COLO668 (cell line): Measurements from ENCODE around the gene ABHD6.
"Not testable (repeated sequence)": the region's sequence is repeated elsewhere in the genome, so short reads cannot be mapped to it uniquely, and the experiment has no call there.

Experiments used
- DNase-seq: peaks from one replicate; lab custom pipeline; 2025; ENCODE audit not compliant: unreplicated experiment; lab: John Stamatoyannopoulos, UW

The ABHD6 gene

GRCh38 chr3:58273362-58273761 is 35.8 kb downstream of the ABHD6 start:
- DNase-seq: not testable (repeated sequence)

DNA sequence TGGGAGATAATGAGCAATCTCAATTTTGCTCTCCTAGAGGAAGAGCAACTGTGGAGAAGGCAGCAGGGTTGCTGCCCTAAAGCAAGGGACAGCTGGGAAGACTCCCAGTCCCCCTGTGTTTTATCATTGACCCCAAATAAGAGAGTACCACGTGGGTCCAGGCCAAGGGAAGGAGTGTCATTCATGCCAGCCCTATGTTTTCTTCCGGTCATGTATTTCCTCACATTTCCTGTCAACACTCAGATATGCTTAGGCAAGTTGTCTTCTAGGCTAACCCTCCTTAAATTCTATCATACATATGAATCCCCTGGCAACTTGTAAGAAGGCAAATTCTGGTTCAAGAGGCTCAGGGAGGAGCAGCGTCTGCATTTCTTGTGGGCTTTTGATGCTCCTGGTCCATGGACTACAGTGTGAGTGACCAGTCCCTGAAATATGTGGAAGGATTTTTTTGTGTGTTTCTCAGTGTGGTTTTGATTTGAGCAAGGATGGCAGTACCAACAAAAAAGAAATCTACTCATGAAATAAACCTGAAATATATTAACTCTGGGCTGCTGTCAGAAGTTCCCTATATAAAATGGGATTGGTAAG is 36.5 kb downstream of the ABHD6 start:
- no peak for DNase-seq

GRCh38 chr3:58281069-58281468 is 43.5 kb downstream of the ABHD6 start:
- DNase-seq: no peak

GRCh38 chr3:58285334-58285733 is 47.7 kb downstream of the ABHD6 start:
- no peak for DNase-seq

GRCh38 chr3:58287354-58287753 is 49.8 kb downstream of the ABHD6 start:
- no peak for DNase-seq

DNA sequence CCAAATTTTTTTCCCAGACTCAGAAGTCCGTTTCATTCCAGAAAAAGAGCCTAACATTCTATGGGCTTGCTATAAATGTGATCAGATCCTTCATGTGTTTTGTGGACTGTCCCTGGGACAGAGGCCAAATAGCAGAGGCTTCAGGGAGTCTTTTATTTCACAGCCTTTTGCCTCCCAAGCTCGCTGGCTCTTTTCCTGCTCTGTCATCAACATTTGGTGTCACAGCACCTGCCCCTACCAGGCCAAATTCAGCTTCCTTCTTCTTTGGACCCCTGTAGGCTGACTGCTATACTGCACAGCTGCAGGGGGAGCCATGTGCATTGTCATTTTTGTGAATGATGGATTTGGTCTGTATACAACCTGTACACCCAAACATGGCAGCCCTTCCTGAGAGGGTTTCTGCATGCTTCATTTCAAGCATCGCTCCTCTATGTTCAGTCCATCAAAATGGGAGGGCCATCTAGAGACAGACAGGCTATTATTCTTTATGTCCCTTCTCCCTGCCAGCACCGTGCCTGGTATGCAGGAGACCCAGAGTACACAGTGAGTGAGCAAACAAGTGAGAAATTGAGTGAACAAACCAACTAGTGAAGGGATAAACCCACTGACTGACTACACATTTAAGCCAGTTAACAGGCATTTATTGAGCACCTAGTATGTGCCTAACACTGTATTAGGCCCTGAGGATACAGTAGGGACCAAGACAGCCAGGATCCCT is 50.6 kb downstream of the ABHD6 start:
- DNase-seq: no peak

- DNase-seq: not testable (repeated sequence)
Measured at GRCh38 chr3:58288964-58289613, 51.5 kb downstream of the ABHD6 start.

- not testable (repeated sequence) for DNase-seq
Measured at GRCh38 chr3:58290446-58290845, 52.9 kb downstream of the ABHD6 start.

- no peak for DNase-seq
Measured at GRCh38 chr3:58291671-58292338, 54.2 kb downstream of the ABHD6 start.

GRCh38 chr3:58292866-58293265 is 55.3 kb downstream of the ABHD6 start:
- DNase-seq: no peak

- DNase-seq: no peak
Measured at GRCh38 chr3:58293516-58293915, 55.9 kb downstream of the ABHD6 start.

DNA sequence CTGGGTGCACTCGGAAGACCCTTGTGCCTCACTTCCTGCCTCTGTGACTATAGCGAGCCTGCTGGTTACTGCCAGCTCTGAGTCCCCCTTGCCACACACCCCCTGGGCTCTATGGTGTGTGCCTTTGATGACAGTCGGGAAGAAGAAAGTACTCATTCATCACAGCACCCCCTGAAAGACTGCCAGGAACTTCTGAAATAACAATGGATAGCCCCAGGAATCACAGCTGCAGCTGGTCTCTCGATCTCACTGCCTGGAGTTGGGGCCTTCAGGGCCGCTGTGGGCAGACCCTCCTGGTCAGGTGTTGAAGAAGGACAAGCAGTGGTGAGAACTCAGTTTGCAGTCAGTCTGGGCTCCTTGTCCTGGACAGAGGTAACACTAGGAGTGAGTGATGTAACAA is 58.7 kb downstream of the ABHD6 start:
- no peak for DNase-seq

GRCh38 chr3:58296843-58297242 is 59.3 kb downstream of the ABHD6 start:
- no peak for DNase-seq

GRCh38 chr3:58298190-58298589 is 60.6 kb downstream of the ABHD6 start:
- no peak for DNase-seq

- DNase-seq: no peak
Measured at GRCh38 chr3:58299075-58299474, 61.5 kb downstream of the ABHD6 start.

DNA sequence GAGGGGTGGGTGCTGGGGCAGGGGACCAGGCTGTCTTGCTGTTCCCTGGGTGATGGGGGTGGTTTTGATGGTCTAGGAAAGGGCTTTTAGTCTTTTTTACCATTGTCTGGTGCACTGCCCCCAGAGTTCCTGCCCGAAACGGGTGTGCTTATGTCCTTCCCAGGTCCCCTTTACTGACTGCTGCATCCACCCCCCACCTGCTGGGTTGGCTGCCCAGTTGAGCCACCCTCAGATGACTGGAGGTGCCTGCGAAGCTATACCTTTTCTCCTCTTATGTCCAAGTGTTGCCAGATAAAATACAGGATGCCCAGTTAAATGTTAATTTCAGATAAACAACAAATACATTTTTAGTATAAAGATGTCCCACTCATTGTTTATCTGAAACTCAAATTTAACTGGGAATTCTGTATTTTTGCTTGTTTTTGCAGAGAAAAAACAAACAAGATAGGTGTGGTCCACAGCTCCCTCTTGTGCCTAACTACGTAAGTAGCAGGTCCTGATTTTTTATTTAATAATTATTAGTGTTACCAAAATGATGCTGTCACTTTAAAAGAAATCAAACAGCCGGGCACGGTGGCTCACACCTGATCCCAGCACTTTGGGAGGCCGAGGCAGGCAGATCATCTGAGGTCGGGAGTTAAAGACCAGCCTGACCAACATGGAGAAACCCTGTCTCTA is 62.4 kb downstream of the ABHD6 start:
- DNase-seq: no peak

GRCh38 chr3:58305882-58306711 is 68.5 kb downstream of the ABHD6 start, which contains the start of the genes HTD2 and RPP14:
TSS of gene HTD2 (plus strand) at chr3:58306520. CDS start at chr3:58317614, 11,094 bp downstream.
TSS of gene RPP14 (plus strand) at chr3:58306245. CDS start at chr3:58310330, 4,085 bp downstream.
- peak; percentile 95 for DNase-seq

- peak; percentile 14 for DNase-seq
Measured at GRCh38 chr3:58307639-58308215, 70.1 kb downstream of the ABHD6 start.

GRCh38 chr3:58308728-58309127 is 71.1 kb downstream of the ABHD6 start:
- no peak for DNase-seq

DNA sequence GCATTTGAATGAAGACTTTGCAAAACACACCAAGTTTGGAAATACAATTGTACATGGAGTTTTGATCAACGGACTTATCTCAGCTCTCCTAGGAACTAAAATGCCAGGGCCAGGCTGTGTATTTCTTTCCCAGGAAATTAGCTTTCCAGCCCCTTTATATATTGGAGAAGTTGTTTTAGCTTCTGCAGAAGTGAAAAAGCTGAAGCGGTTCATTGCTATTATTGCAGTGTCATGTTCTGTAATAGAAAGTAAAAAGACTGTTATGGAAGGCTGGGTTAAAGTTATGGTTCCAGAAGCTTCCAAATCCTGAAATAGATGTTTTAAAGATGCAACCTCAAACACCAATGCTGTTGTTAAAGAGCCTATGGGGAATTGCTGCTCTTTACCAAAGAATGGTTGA is 80.2 kb downstream of the ABHD6 start:
- DNase-seq: no peak
